Adrenal gland (tissue), 5 donors: Measurements from ENCODE around the gene EMC8.

ENCODE experiments used
- CTCF ChIP-seq, 6 experiments: fragments of 450-650 bp in 4 of 6; fragments of 200-600 bp in 2 of 6; sonication (generic) in 1 of 6; IDR thresholded peaks; 1 replicate in 5 of 6; 2 replicates in 1 of 6; pipeline versions ENCODE4 v1.5.1 to v1.8.0; 2016 to 2021; ENCODE audit warnings: antibody characterized with exemption in 6 of 6, mild to moderate bottlenecking in 2 of 6, moderate library complexity in 1 of 6
- POLR2A ChIP-seq, 2 donors: fragments of 450-650 bp; IDR thresholded peaks; one replicate each; pipeline ENCODE4 v1.6.1; 2017; ENCODE audit warnings: antibody characterized with exemption in 2 of 2, mild to moderate bottlenecking in 2 of 2, moderate library complexity in 1 of 2
- donor health status: DM: no; HTN: no; CAD: no.

- TF ChIP-seq CTCF (IDR thresholded peaks at IDR 0.05): no peak
- TF ChIP-seq POLR2A (IDR thresholded peaks at IDR 0.05): no peak
Measured at GRCh38 chr16:85838381-85838780, 39.0 kb upstream of the EMC8 start.
